Measurements from ENCODE around the gene COX15. TPM values are rescaled to one million over a fixed set of nuclear protein-coding genes. Genes with fewer than 3 reads are reported as not detected.

The COX15 gene
- total and polyA plus RNA-seq, 10 donors: 14.1 to 51.1 (median 34.3) TPM

DNA sequence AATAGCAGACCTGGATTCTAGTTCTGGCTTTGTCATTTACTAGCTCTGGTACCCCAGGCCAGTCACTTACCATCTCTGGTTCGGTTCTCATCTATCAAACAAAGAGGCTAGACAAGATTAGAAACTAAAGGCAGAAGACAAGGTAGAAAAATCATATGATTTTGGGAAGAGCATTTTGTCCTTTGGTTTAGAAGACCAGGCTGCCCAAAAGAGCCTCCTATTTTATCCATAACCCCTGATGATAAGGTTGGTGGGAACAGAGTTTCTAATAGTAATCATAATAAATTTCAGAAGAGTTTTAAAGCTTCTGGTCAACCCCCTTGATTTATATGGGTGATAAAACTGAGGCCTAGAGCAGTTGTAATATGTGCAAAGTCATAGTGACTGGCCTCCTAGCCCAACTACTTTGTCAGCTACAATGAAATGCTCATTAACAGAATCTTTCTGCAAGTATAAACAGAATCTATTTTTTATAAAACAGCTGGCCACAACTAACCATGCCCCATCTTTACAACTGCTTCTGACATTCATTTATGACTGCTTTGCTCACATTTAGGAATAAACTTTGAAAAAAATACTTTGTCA, 23.4 kb downstream of the COX15 start:
- DNase-seq: no peak
- Histone ChIP-seq H3K27me3 (replicated peaks in 1 of 7) (no peaks in the 10 kb centered on the region), H3K27ac (peak overlapping the region in 1 of 8 donors; percentile 4), H3K4me3 (no peak overlapping the region), H3K4me1 (peaks cover 0 to 22% (median 0%) of the 10 kb centered on the region in 6 donors), H3K9me3 (no peaks in the 10 kb centered on the region), H3K36me3 (peaks cover 0 to 95% (median 39%) of the 10 kb centered on the region in 6 donors)
- TF ChIP-seq POLR2AphosphoS5 (IDR thresholded peaks at IDR 0.05) (no peak), POLR2A (IDR thresholded peaks at IDR 0.05) (no peak)
- TF ChIP-seq, protein P1, sequence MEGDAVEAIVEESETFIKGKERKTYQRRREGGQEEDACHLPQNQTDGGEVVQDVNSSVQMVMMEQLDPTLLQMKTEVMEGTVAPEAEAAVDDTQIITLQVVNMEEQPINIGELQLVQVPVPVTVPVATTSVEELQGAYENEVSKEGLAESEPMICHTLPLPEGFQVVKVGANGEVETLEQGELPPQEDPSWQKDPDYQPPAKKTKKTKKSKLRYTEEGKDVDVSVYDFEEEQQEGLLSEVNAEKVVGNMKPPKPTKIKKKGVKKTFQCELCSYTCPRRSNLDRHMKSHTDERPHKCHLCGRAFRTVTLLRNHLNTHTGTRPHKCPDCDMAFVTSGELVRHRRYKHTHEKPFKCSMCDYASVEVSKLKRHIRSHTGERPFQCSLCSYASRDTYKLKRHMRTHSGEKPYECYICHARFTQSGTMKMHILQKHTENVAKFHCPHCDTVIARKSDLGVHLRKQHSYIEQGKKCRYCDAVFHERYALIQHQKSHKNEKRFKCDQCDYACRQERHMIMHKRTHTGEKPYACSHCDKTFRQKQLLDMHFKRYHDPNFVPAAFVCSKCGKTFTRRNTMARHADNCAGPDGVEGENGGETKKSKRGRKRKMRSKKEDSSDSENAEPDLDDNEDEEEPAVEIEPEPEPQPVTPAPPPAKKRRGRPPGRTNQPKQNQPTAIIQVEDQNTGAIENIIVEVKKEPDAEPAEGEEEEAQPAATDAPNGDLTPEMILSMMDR (IDR thresholded peaks at IDR 0.05 in 8 of 11, conservative IDR thresholded peaks at IDR 0.05 in 3 of 11): no peak
- WGBS, 5 donors: 79 to 94% (median 90%) methylated on average over 1 of the region's 1 CpG
- intact Hi-C loops (cut with DNase I; ENCODE audit: low total_unique reads): no loop called here

DNA sequence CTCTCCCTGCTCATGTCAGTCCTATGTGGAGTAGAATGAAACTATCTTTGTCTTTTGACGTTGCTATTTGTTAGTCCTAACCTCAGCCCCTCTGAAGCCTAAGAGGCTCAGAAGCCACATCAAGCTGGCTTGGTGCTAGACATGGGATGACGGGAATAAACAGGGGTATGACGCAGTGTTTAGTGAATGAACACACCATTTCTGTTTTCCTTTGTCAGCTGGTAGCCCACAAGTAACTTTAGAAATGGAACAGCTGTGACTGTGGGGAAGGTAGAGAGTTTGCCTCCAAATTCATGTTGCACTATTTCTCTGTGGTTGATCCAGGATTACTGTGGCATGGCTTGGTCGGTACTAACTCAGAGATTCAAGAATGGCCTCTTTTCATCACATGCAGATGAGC, 31.3 kb downstream of the COX15 start:
- TF ChIP-seq POLR2AphosphoS5 (IDR thresholded peaks at IDR 0.05): no peak
- no peak for TF ChIP-seq POLR2A (IDR thresholded peaks at IDR 0.05)
- TF ChIP-seq, protein P1 (IDR thresholded peaks at IDR 0.05 in 8 of 11, conservative IDR thresholded peaks at IDR 0.05 in 3 of 11): no peak
- 91 to 96% (median 95%) methylated on average over 4 of the region's 4 CpGs for WGBS, 5 donors
- H3K27me3 ChIP-seq (replicated peaks in 1 of 7): no peaks in the 10 kb centered on the region
- H3K9me3 ChIP-seq: no peaks in the 10 kb centered on the region
- no peak overlapping the region for H3K27ac ChIP-seq
- peaks cover 0 to 100% (median 83%) of the 10 kb centered on the region in 6 donors for H3K36me3 ChIP-seq
- no peak for DNase-seq
- intact Hi-C loops (cut with DNase I; ENCODE audit: low total_unique reads): no loop called here
- no peaks in the 10 kb centered on the region for H3K4me1 ChIP-seq
- no peak overlapping the region for H3K4me3 ChIP-seq

DNA sequence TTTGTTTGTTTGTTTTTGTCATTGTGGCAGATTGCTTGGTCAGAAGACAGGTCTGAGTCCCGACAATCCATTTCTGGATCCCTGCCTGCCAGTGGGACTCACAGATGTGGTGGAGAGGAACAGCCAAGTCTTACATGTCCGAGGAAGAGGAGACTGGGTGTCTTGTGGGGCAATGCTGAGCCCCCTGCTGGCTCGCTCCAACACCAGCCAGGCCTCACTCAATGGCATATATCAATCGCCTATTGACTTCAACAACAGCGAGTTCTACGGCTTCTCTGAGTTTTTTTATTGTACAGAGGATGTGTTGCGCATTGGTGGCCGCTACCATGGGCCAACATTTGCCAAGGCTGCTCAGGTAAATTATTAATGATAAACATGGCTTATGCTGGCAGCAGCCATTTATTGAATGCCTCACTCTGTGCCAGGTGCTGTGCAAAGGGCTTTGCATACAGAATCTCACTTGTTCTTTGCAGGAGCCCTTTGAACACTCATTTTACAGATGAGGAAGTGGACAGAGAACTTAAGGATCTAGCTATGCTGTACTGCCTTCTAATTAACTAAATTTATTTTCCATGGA, 33.3 kb downstream of the COX15 start:
- Histone ChIP-seq H3K36me3 (peaks cover 0 to 100% (median 65%) of the 10 kb centered on the region in 6 donors), H3K4me1 (no peaks in the 10 kb centered on the region), H3K4me3 (no peak overlapping the region), H3K9me3 (no peaks in the 10 kb centered on the region), H3K27me3 (replicated peaks in 1 of 7) (no peaks in the 10 kb centered on the region), H3K27ac (no peak overlapping the region)
- WGBS, 5 donors: 85 to 94% (median 89%) methylated on average over 8 of the region's 8 CpGs
- TF ChIP-seq POLR2AphosphoS5 (IDR thresholded peaks at IDR 0.05) (no peak), POLR2A (IDR thresholded peaks at IDR 0.05) (no peak)
- TF ChIP-seq, protein P1 (IDR thresholded peaks at IDR 0.05 in 8 of 11, conservative IDR thresholded peaks at IDR 0.05 in 3 of 11): no peak
- DNase-seq: no peak
- intact Hi-C loops (cut with DNase I; ENCODE audit: low total_unique reads): no loop called here

DNA sequence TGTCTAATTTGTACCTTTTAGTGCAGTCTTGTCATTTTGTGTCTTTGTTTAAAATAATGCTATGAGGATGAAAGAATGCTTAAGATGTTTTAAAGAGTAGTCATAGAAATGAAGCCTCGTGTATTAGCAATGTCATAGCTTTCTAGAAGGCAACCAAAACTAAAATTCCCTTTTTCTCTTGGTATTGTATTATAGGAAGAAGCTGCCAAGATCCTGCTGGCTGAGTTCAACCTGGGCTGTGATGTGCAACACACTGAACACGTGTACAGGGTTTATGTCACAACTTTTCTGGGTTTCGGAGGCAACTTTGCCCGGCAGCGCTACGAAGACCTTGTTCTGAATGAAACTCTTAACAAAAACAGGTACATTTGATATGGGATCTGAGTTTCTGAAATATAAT, 36.2 kb downstream of the COX15 start:
- no peak for DNase-seq
- H3K27ac ChIP-seq: no peak overlapping the region
- no peaks in the 10 kb centered on the region for H3K4me1 ChIP-seq
- peaks cover 0 to 100% (median 53%) of the 10 kb centered on the region in 6 donors for H3K36me3 ChIP-seq
- H3K4me3 ChIP-seq: no peak overlapping the region
- no peaks in the 10 kb centered on the region for H3K27me3 ChIP-seq (replicated peaks in 1 of 7)
- no peaks in the 10 kb centered on the region for H3K9me3 ChIP-seq
- WGBS, 5 donors: 89 to 94% (median 90%) methylated on average over 6 of the region's 6 CpGs
- intact Hi-C loops (cut with DNase I; ENCODE audit: low total_unique reads): no loop called here
- TF ChIP-seq POLR2AphosphoS5 (IDR thresholded peaks at IDR 0.05): no peak
- no peak for TF ChIP-seq POLR2A (IDR thresholded peaks at IDR 0.05)
- TF ChIP-seq, protein P1 (IDR thresholded peaks at IDR 0.05 in 8 of 11, conservative IDR thresholded peaks at IDR 0.05 in 3 of 11): no peak
